Measurements from ENCODE around the gene HDAC9. TPM values are rescaled to one million over a fixed set of nuclear protein-coding genes. Genes with fewer than 3 reads are reported as not detected.

The HDAC9 gene
- polyA plus RNA-seq (2013, experiment 1 of 2) = 7.6 TPM
- 12.6 TPM for polyA plus RNA-seq (2013, experiment 2 of 2)

DNA sequence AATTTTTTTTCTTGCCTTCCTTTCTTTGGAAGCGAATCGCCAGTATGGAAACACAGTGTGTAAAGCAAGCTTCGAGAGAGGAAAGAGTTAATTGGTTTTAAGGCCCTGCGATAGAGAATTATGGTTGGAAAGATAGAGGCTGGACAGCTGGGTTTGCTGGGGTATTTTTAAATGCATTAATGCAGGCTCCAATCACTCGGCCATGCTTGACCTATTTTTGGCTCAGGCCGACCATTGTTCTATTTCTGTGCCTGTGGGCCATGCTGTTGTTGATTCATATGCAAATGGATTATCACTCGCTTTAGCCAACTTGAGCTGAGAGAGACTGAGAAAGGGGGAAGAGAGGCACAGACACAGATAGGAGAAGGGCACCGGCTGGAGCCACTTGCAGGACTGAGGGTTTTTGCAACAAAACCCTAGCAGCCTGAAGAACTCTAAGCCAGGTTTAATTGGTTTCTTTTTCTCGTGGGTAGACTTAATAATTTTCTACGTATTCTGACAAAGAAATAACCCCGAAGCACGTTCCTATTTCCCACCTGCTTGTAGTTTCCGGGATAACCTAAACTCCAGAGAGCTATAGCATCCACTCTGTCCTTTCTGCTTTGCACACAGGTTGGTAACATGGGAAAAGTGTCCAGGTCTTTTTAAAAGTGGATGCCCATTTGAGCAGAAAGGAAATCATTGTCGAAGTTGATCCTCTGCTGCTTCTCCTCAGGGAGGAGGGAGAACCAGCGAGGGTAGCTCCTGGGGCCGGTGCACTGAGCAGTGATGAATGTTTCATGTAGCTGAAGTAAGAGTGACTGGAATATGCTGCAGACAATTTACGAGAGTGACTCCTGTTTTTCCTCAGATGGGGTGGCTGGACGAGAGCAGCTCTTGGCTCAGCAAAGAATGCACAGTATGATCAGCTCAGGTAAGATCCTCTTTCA, at the start of gene HDAC9:
HDAC9 (plus strand) TSS at position 338 of the 929 bp plus-strand sequence; CDS start at position 892, 554 bp downstream.
- Histone ChIP-seq H3K4me1 (ENCODE audit: insufficient read depth, low read length) (peaks cover 32% of the 10 kb centered on the region), H3K4me3 (ENCODE audit: low read length) (peak within 1 kb of the TSS; percentile 63), H3K27ac (ENCODE audit: low read depth, low read length) (peak within 1 kb of the TSS; percentile 77), H3K36me3 (ENCODE audit: insufficient read depth, low read length) (no peaks in the 10 kb centered on the region), H3K9ac (ENCODE audit: low read depth, low read length) (peak within 1 kb of the TSS; percentile 76), H3K9me3 (ENCODE audit: insufficient read depth, low read depth, low read length) (no peaks in the 10 kb centered on the region), H3K27me3 (ENCODE audit: insufficient read depth, low read length) (no peaks in the 10 kb centered on the region)
- WGBS = 13% methylated on average over 18 of the region's 18 CpGs

- H3K4me1 ChIP-seq (ENCODE audit: insufficient read depth, low read length) = peaks cover 17% of the 10 kb centered on the region
- WGBS = 90% methylated on average over 3 of the region's 4 CpGs
- no peaks in the 10 kb centered on the region for H3K9me3 ChIP-seq (ENCODE audit: insufficient read depth, low read depth, low read length)
- H3K36me3 ChIP-seq (ENCODE audit: insufficient read depth, low read length) = no peaks in the 10 kb centered on the region
- H3K9ac ChIP-seq (ENCODE audit: low read depth, low read length) = no peak overlapping the region
- no peak overlapping the region for H3K27ac ChIP-seq (ENCODE audit: low read depth, low read length)
- H3K4me3 ChIP-seq (ENCODE audit: low read length) = no peak overlapping the region
- no peaks in the 10 kb centered on the region for H3K27me3 ChIP-seq (ENCODE audit: insufficient read depth, low read length)
These were observed 49.5 kb upstream of the HDAC9 start for GRCh38 chr7:18445916-18446520.

GRCh38 chr7:18450019-18450418, 45.5 kb upstream of the HDAC9 start:
- peaks cover 11% of the 10 kb centered on the region for H3K4me1 ChIP-seq (ENCODE audit: insufficient read depth, low read length)
- H3K9ac ChIP-seq (ENCODE audit: low read depth, low read length) = no peak overlapping the region
- H3K4me3 ChIP-seq (ENCODE audit: low read length) = no peak overlapping the region
- H3K27me3 ChIP-seq (ENCODE audit: insufficient read depth, low read length) = no peaks in the 10 kb centered on the region
- no peak overlapping the region for H3K27ac ChIP-seq (ENCODE audit: low read depth, low read length)
- H3K9me3 ChIP-seq (ENCODE audit: insufficient read depth, low read depth, low read length) = no peaks in the 10 kb centered on the region
- no peaks in the 10 kb centered on the region for H3K36me3 ChIP-seq (ENCODE audit: insufficient read depth, low read length)

DNA sequence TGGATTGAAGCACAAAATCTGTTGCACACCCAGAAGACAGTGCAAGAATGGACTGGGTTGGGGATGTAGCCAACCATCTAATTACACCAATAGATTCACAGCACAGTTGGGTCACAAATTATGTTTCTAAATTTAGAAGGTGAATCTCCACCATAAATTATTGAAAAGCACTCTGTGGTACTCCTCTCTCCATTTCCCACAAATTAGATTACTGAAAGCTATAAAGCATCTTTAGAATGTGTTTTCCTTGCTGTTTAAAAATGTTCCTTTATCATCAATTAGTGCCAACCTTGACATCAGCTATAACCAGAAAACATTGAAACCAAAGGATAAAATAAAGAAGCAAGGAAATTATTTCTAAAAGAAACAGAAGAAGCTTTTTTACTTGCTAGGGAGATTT, 39.9 kb upstream of the HDAC9 start:
- Histone ChIP-seq H3K27ac (ENCODE audit: low read depth, low read length) (no peak overlapping the region), H3K9ac (ENCODE audit: low read depth, low read length) (no peak overlapping the region), H3K27me3 (ENCODE audit: insufficient read depth, low read length) (no peaks in the 10 kb centered on the region), H3K4me1 (ENCODE audit: insufficient read depth, low read length) (no peaks in the 10 kb centered on the region), H3K4me3 (ENCODE audit: low read length) (no peak overlapping the region), H3K9me3 (ENCODE audit: insufficient read depth, low read depth, low read length) (no peaks in the 10 kb centered on the region), H3K36me3 (ENCODE audit: insufficient read depth, low read length) (no peaks in the 10 kb centered on the region)

GRCh38 chr7:18457832-18458231, 37.7 kb upstream of the HDAC9 start:
- WGBS = 84% methylated on average over 6 of the region's 6 CpGs
- H3K4me1 ChIP-seq (ENCODE audit: insufficient read depth, low read length) = no peaks in the 10 kb centered on the region
- no peak overlapping the region for H3K27ac ChIP-seq (ENCODE audit: low read depth, low read length)
- no peak overlapping the region for H3K9ac ChIP-seq (ENCODE audit: low read depth, low read length)
- H3K4me3 ChIP-seq (ENCODE audit: low read length) = no peak overlapping the region
- H3K36me3 ChIP-seq (ENCODE audit: insufficient read depth, low read length) = no peaks in the 10 kb centered on the region
- no peaks in the 10 kb centered on the region for H3K9me3 ChIP-seq (ENCODE audit: insufficient read depth, low read depth, low read length)
- H3K27me3 ChIP-seq (ENCODE audit: insufficient read depth, low read length) = no peaks in the 10 kb centered on the region

DNA sequence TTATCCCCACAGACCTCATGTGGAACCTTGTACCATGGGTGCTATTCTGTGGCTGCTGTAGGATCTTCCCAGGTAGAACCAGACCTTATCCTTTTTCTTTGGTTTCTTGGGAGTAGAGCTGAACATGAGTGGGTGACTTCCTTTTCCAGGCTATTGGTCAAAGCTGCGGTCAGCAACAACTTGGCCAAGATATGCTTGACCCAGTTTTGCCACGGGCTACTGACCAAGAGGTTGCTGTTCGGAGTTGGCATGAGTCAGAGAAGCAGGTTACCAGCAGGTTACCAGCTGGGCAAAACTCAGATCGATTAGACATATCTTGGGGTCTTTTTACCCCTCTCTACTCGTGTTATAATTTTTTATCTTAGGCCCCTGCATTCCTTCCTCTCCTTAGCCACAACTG, 36.7 kb upstream of the HDAC9 start:
- Histone ChIP-seq H3K36me3 (ENCODE audit: insufficient read depth, low read length) (no peaks in the 10 kb centered on the region), H3K27ac (ENCODE audit: low read depth, low read length) (no peak overlapping the region), H3K9ac (ENCODE audit: low read depth, low read length) (no peak overlapping the region), H3K9me3 (ENCODE audit: insufficient read depth, low read depth, low read length) (no peaks in the 10 kb centered on the region), H3K27me3 (ENCODE audit: insufficient read depth, low read length) (no peaks in the 10 kb centered on the region), H3K4me3 (ENCODE audit: low read length) (no peak overlapping the region), H3K4me1 (ENCODE audit: insufficient read depth, low read length) (no peaks in the 10 kb centered on the region)
- WGBS = 93% methylated on average over 5 of the region's 5 CpGs

GRCh38 chr7:18459484-18460245, 35.9 kb upstream of the HDAC9 start:
- H3K9me3 ChIP-seq (ENCODE audit: insufficient read depth, low read depth, low read length) = no peaks in the 10 kb centered on the region
- H3K4me1 ChIP-seq (ENCODE audit: insufficient read depth, low read length) = no peaks in the 10 kb centered on the region
- H3K27ac ChIP-seq (ENCODE audit: low read depth, low read length) = no peak overlapping the region
- H3K4me3 ChIP-seq (ENCODE audit: low read length) = no peak overlapping the region
- no peaks in the 10 kb centered on the region for H3K27me3 ChIP-seq (ENCODE audit: insufficient read depth, low read length)
- H3K9ac ChIP-seq (ENCODE audit: low read depth, low read length) = no peak overlapping the region
- 94% methylated on average over 4 of the region's 5 CpGs for WGBS
- H3K36me3 ChIP-seq (ENCODE audit: insufficient read depth, low read length) = no peaks in the 10 kb centered on the region

GRCh38 chr7:18461785-18462467, 33.6 kb upstream of the HDAC9 start:
- no peak overlapping the region for H3K27ac ChIP-seq (ENCODE audit: low read depth, low read length)
- H3K27me3 ChIP-seq (ENCODE audit: insufficient read depth, low read length) = no peaks in the 10 kb centered on the region
- H3K9ac ChIP-seq (ENCODE audit: low read depth, low read length) = no peak overlapping the region
- H3K36me3 ChIP-seq (ENCODE audit: insufficient read depth, low read length) = no peaks in the 10 kb centered on the region
- H3K9me3 ChIP-seq (ENCODE audit: insufficient read depth, low read depth, low read length) = no peaks in the 10 kb centered on the region
- H3K4me1 ChIP-seq (ENCODE audit: insufficient read depth, low read length) = no peaks in the 10 kb centered on the region
- H3K4me3 ChIP-seq (ENCODE audit: low read length) = no peak overlapping the region
- WGBS = 100% methylated on average over 1 of the region's 3 CpGs

DNA sequence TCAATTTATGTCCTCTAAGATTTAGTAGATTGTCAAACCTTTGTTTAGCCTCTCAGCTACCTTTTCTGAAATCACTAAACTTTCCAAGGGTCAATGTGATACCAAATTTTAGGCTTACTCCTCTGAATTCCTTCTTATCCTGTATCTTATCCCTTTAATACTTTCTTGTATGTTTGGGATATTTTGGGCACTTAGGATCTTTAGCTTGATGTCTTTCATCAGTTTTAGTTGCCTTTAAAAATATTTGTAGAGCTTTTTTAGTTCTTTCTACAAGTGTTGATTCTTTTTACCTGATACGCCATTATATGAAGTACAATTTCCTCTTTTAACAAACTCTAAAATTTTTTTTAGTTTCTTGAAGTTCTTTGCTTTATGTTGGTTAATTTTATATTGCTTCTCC, 30.7 kb upstream of the HDAC9 start:
- no CpG with 5 or more reads among the region's 1 CpG for WGBS
- no peak overlapping the region for H3K9ac ChIP-seq (ENCODE audit: low read depth, low read length)
- no peaks in the 10 kb centered on the region for H3K27me3 ChIP-seq (ENCODE audit: insufficient read depth, low read length)
- no peaks in the 10 kb centered on the region for H3K9me3 ChIP-seq (ENCODE audit: insufficient read depth, low read depth, low read length)
- H3K27ac ChIP-seq (ENCODE audit: low read depth, low read length) = no peak overlapping the region
- H3K4me1 ChIP-seq (ENCODE audit: insufficient read depth, low read length) = no peaks in the 10 kb centered on the region
- no peaks in the 10 kb centered on the region for H3K36me3 ChIP-seq (ENCODE audit: insufficient read depth, low read length)
- H3K4me3 ChIP-seq (ENCODE audit: low read length) = no peak overlapping the region

DNA sequence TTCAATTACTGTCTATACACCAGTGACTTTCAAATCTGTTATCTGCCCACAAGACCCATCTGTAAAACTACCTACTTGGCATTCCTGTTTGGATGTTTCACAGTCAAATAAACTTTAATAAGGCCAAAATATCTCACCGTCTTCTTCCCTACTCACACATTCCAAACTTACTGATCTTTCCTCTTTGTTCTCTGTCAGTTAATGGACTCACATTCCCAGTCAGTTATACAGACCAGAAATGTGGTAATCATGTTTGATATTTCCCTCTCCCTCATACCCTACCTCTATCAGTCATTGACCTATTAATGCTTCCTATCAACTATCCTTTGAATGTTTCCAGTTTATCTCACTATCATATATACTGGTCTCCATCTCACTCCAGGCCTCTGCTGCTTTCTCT, 28.5 kb upstream of the HDAC9 start:
- no peaks in the 10 kb centered on the region for H3K27me3 ChIP-seq (ENCODE audit: insufficient read depth, low read length)
- H3K27ac ChIP-seq (ENCODE audit: low read depth, low read length) = no peak overlapping the region
- H3K9ac ChIP-seq (ENCODE audit: low read depth, low read length) = no peak overlapping the region
- no peaks in the 10 kb centered on the region for H3K9me3 ChIP-seq (ENCODE audit: insufficient read depth, low read depth, low read length)
- no peaks in the 10 kb centered on the region for H3K4me1 ChIP-seq (ENCODE audit: insufficient read depth, low read length)
- WGBS = 94% methylated on average over 1 of the region's 1 CpG
- H3K36me3 ChIP-seq (ENCODE audit: insufficient read depth, low read length) = no peaks in the 10 kb centered on the region
- H3K4me3 ChIP-seq (ENCODE audit: low read length) = no peak overlapping the region

DNA sequence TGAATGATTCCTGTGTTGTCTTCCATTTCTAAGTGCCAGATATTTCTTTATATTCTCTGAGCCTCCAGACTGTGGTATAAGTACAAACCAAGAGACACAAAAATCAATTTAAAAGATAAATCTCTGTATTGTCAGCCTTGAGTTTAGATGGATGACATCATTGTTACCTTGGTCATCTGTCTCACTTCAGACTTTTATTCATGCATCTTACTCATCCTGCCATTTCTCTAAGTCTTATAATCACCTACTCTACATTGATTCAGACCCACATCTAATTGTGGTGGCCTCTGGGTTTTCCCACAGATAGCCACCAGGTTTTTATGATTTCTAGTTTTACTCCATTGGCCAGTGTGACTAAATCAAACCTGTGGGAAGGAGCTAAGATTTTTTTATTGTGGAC, 26.8 kb upstream of the HDAC9 start:
- Histone ChIP-seq H3K9me3 (ENCODE audit: insufficient read depth, low read depth, low read length) (no peaks in the 10 kb centered on the region), H3K9ac (ENCODE audit: low read depth, low read length) (no peak overlapping the region), H3K4me1 (ENCODE audit: insufficient read depth, low read length) (no peaks in the 10 kb centered on the region), H3K36me3 (ENCODE audit: insufficient read depth, low read length) (no peaks in the 10 kb centered on the region), H3K27me3 (ENCODE audit: insufficient read depth, low read length) (no peaks in the 10 kb centered on the region), H3K4me3 (ENCODE audit: low read length) (no peak overlapping the region), H3K27ac (ENCODE audit: low read depth, low read length) (no peak overlapping the region)

Measured in HUES64 (cell line).